HG03439 (cell line): ENCODE results near the gene PRKAG3.

Experiments used
- ATAC-seq: cut with Tn5 transposase; IDR thresholded peaks from one replicate; pipeline ENCODE4 v1.9.1; 2021; ENCODE audit warnings: mild to moderate bottlenecking, moderate library complexity; ENCODE audit not compliant: unreplicated experiment

The PRKAG3 gene

GRCh38 chr2:218815244-218815637, 16.4 kb downstream of the PRKAG3 start:
- ATAC-seq, result no peak

DNA sequence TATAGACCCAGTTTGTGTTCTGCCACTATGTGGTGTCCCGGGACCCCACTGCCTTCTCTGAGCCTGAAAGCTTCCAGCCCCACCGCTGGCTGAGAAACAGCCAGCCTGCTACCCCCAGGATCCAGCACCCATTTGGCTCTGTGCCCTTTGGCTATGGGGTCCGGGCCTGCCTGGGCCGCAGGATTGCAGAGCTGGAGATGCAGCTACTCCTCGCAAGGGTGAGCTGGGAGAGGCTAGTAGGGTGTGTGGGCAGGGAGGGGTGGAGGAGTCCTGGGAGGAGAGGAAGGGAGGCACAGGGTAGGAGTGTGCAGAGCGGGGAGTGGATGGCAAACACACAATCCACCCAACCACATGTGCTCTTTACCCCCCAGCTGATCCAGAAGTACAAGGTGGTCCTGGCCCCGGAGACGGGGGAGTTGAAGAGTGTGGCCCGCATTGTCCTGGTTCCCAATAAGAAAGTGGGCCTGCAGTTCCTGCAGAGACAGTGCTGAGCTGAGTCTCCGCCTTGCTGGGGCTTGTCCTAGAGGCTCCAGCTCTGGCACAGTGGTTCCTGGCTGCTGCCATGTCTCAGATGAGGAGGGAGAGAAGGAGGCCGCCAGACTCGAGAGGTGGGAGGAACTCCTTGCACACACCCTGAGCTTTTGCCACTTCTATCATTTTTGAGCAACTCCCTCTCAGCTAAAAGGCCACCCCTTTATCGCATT, 16.9 kb downstream of the PRKAG3 start:
- ATAC-seq, result no peak

DNA sequence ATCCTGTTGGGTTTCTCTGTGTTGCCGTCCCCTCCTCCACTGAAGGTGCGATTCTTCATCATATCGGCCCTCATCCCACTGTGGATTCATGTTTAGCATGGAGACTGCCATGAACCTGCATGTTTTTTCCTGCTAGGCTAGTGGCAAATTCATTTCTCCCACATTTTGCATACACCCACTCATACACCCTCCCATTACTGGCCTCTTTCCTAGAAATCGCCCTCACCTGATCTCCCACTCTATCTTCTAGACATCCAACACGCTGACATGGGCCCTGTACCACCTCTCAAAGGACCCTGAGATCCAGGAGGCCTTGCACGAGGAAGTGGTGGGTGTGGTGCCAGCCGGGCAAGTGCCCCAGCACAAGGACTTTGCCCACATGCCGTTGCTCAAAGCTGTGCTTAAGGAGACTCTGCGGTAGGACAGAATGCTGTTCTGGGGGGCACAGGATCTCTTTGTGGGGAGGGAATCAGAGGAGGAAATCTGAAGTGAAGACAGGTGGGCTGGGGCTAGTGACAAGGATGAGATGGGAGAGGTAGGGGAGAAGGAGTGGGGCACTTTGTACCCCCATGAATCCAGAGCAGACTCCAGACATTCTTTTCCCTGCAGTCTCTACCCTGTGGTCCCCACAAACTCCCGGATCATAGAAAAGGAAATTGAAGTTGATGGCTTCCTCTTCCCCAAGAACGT, 17.7 kb downstream of the PRKAG3 start:
- ATAC-seq, result no peak

GRCh38 chr2:218812861-218813260, 18.7 kb downstream of the PRKAG3 start:
- ATAC-seq, result no peak

GRCh38 chr2:218812096-218812815, 19.3 kb downstream of the PRKAG3 start:
- no peak for ATAC-seq

- no peak for ATAC-seq
Measured at GRCh38 chr2:218811382-218811781, 20.2 kb downstream of the PRKAG3 start.

GRCh38 chr2:218810256-218810655, 21.3 kb downstream of the PRKAG3 start:
- no peak for ATAC-seq

DNA sequence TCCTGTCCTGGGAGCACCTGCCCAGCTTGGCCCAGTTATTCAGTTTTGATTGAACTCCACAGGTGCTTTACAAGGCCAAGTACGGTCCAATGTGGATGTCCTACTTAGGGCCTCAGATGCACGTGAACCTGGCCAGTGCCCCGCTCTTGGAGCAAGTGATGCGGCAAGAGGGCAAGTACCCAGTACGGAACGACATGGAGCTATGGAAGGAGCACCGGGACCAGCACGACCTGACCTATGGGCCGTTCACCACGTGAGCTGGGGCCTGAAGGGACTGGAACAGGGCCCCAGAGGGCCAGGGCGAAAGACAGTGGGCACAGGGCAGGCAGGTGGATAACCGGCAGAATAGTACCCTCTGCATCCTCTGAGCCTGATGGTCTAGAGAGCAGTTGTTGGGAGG, 22.1 kb downstream of the PRKAG3 start:
- no peak for ATAC-seq

DNA sequence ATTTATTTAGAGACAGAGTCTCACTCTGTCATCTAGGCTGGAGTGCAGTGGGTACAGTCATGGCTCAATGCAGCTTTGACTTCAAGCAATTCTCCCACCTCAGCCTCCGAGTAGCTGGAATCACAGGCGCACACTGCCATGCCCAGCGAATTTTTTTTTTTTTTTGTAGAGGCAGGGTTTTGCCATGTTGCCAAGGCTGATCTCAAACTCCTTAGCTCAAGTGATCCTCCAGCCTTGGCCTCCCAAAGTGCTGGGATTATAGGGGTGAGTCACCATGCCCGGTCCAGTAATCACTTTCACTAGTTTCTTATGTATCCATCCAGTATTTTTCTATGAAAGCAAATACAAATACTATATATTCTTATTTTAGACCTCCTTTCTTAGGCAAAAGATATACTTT, 24.0 kb downstream of the PRKAG3 start:
- no peak for ATAC-seq

- ATAC-seq, result no peak
Measured at GRCh38 chr2:218806346-218806978, 25.1 kb downstream of the PRKAG3 start.

- no peak for ATAC-seq
Measured at GRCh38 chr2:218805627-218806026, 26.0 kb downstream of the PRKAG3 start.

- no peak for ATAC-seq
Measured at GRCh38 chr2:218804817-218805216, 26.8 kb downstream of the PRKAG3 start.

- no peak for ATAC-seq
Measured at GRCh38 chr2:218802386-218802994, 29.1 kb downstream of the PRKAG3 start.

GRCh38 chr2:218799990-218800389, 31.6 kb downstream of the PRKAG3 start:
- ATAC-seq, result no peak

- ATAC-seq, result no peak
Measured at GRCh38 chr2:218798767-218799504, 32.7 kb downstream of the PRKAG3 start.

- ATAC-seq, result no peak
Measured at GRCh38 chr2:218796691-218797090, 34.9 kb downstream of the PRKAG3 start.

GRCh38 chr2:218792433-218792832, 39.2 kb downstream of the PRKAG3 start:
- ATAC-seq, result no peak

- no peak for ATAC-seq
Measured at GRCh38 chr2:218788529-218789255, 42.9 kb downstream of the PRKAG3 start.

DNA sequence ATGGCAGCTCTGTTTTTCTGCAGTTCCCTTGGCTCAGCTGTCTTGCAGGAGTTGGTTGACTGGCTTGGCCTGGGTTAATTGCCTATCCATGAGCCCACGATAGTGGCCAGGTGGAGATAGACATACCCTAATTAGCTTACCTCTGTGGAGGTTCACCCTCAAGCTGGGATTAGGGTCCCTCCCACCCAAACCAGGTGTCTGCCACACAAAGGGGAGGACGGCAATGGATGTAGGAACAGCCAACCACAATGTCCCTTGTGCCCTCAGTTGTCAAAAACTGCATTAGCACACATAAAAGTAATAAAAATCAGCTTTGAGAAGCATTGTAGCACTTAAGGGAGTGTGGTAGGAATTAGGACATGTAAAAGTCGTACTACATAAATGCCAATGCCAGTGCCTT, 45.5 kb downstream of the PRKAG3 start:
- no peak for ATAC-seq

DNA sequence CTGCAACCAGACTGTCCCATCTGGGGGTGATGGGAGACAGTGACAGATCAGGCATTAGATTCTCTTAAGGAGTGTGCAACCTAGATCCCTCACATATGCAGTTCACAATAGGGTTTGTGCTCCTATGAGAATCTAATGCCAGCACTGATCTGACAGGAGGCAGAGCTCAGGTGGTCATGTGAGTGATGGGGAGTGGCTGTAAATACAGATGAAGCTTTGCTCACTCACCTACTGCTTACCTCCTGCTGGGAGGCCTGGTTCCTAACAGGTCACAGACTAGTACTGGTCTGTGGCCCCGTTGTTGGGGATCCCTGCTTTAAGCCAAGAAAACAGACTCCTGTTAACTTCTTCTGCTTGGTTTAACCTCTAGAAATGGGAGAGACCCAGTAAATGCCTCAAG, 46.5 kb downstream of the PRKAG3 start:
- no peak for ATAC-seq
